HepG2 (cell line): ENCODE results near the gene SLC23A2. TPM values are rescaled to one million over a fixed set of nuclear protein-coding genes. Genes with fewer than 3 reads are reported as not detected.
A peak's percentile ranks its signal among the peaks of the same experiment; 100 is the strongest.

Experiments used
- FOXP1 ChIP-seq, 2 experiments: fragments of 450-650 bp in 1 of 2; IDR thresholded peaks; 2 replicates each; pipeline ENCODE4 v1.6.1; 2017 to 2018; ENCODE audit warnings: antibody characterized with exemption in 1 of 2
- HDAC2 ChIP-seq: sonication (generic); formaldehyde crosslinking; IDR thresholded peaks from 2 replicates; pipeline ENCODE4 v1.4.0; 2020; ENCODE audit warnings: missing genetic modification reagents
- HNF4A ChIP-seq: sonication (generic); formaldehyde crosslinking; IDR thresholded peaks from 2 replicates; pipeline ENCODE4 v1.4.0; 2020; ENCODE audit warnings: missing genetic modification reagents
- KDM5B ChIP-seq: sonication (generic); formaldehyde crosslinking; IDR thresholded peaks from 2 replicates; pipeline ENCODE4 v1.4.0; 2020; ENCODE audit warnings: missing genetic modification reagents, mild to moderate bottlenecking, borderline replicate concordance
- KLF6 ChIP-seq: IDR thresholded peaks from 2 replicates; pipeline ENCODE4 v1.8.0; 2016; ENCODE audit warnings: missing biosample characterization, missing genetic modification reagents
- NFIB ChIP-seq: sonication (generic); formaldehyde crosslinking; IDR thresholded peaks from 2 replicates; pipeline ENCODE4 v1.9.0; 2021; ENCODE audit warnings: missing genetic modification reagents, mild to moderate bottlenecking, borderline replicate concordance
- PLRG1 ChIP-seq: fragments of 450-650 bp; conservative IDR thresholded peaks from 2 replicates; pipeline ENCODE4 v1.6.1; 2016
- POLR2AphosphoS5 ChIP-seq: IDR thresholded peaks from 2 replicates; pipeline ENCODE4 v1.6.1; 2012; ENCODE audit warnings: low read depth, low read length
- ZBTB20 ChIP-seq: sonication (generic); formaldehyde crosslinking; IDR thresholded peaks from 2 replicates; pipeline ENCODE4 v1.8.1; 2023; ENCODE audit warnings: missing genetic modification reagents, low read depth, mild to moderate bottlenecking, borderline replicate concordance
- ZBTB7A ChIP-seq: sonication (generic); formaldehyde crosslinking; IDR thresholded peaks from 2 replicates; pipeline ENCODE4 v1.8.0; 2022; ENCODE audit warnings: mild to moderate bottlenecking, missing genetic modification reagents
- ZBTB8A ChIP-seq: sonication (generic); formaldehyde crosslinking; IDR thresholded peaks from 2 replicates; pipeline ENCODE4 v1.4.0; 2020; ENCODE audit warnings: mild to moderate bottlenecking, low read depth, missing genetic modification reagents, borderline replicate concordance
- ZFY ChIP-seq: sonication (generic); formaldehyde crosslinking; IDR thresholded peaks from 2 replicates; pipeline ENCODE4 v1.4.0; 2020; ENCODE audit warnings: missing genetic modification reagents
- ZMYM4 ChIP-seq: sonication (generic); formaldehyde crosslinking; IDR thresholded peaks from 2 replicates; pipeline ENCODE4 v1.8.1; 2023; ENCODE audit warnings: mild to moderate bottlenecking, missing genetic modification reagents
- ZNF138 ChIP-seq: sonication (generic); formaldehyde crosslinking; IDR thresholded peaks from 2 replicates; pipeline ENCODE4 v1.5.0; 2020; ENCODE audit warnings: mild to moderate bottlenecking, low read depth, missing genetic modification reagents
- ZNF33A ChIP-seq: sonication (generic); formaldehyde crosslinking; IDR thresholded peaks from 2 replicates; pipeline ENCODE4 v1.5.1; 2020; ENCODE audit warnings: missing genetic modification reagents, mild to moderate bottlenecking, moderate library complexity, borderline replicate concordance
- ZNF460 ChIP-seq: sonication (generic); formaldehyde crosslinking; IDR thresholded peaks from 2 replicates; pipeline ENCODE4 v1.5.1; 2020; ENCODE audit warnings: missing genetic modification reagents, mild to moderate bottlenecking, borderline replicate concordance
- ZNF468 ChIP-seq: sonication (generic); formaldehyde crosslinking; IDR thresholded peaks from 2 replicates; pipeline ENCODE4 v1.8.0; 2022; ENCODE audit warnings: mild to moderate bottlenecking, moderate library complexity, missing genetic modification reagents
- ZNF547 ChIP-seq: sonication (generic); formaldehyde crosslinking; IDR thresholded peaks from 2 replicates; pipeline ENCODE4 v1.5.1; 2020; ENCODE audit warnings: mild to moderate bottlenecking, missing genetic modification reagents
- ZNF605 ChIP-seq: sonication (generic); formaldehyde crosslinking; IDR thresholded peaks from 2 replicates; pipeline ENCODE4 v1.8.0; 2022; ENCODE audit warnings: mild to moderate bottlenecking, missing genetic modification reagents
- ZNF616 ChIP-seq: sonication (generic); formaldehyde crosslinking; IDR thresholded peaks from 2 replicates; pipeline ENCODE4 v1.5.0; 2020; ENCODE audit warnings: low read depth, mild to moderate bottlenecking, missing genetic modification reagents
- ZNF792 ChIP-seq: IDR thresholded peaks from 2 replicates; pipeline ENCODE4 v1.6.1; 2016
- polyA plus RNA-seq, 8 experiments: library from polyadenylated mRNA; depleted of rRNA in 3 of 8; stranded (reverse) in 7 of 8; unstranded in 1 of 8; fragments of >200 nt; fragmentation: Illumina TruSeq in 4 of 8; extraction: Trizol in 4 of 8; gene quantifications; 2 replicates each; pipeline versions ENCODE4 v1.2.1 to v1.2.3, GENCODE V29; 2011 to 2016; ENCODE audit warnings: low read depth in 4 of 8, missing spikeins in 1 of 8, mixed read lengths in 1 of 8; ENCODE audit not compliant: insufficient read depth in 1 of 8
- total RNA-seq, 5 experiments: library from RNA; depleted of rRNA; stranded (reverse); fragments of >200 nt; fragmentation: Illumina TruSeq; extraction: Trizol; gene quantifications; 2 replicates each; pipeline ENCODE4 v1.2.3, GENCODE V29; 2016; ENCODE audit warnings: low read depth in 1 of 5
- TF ChIP-seq, protein P1 (sequence below): sonication (generic); formaldehyde crosslinking; IDR thresholded peaks from 2 replicates; pipeline ENCODE4 v1.5.0; 2020; ENCODE audit warnings: missing genetic modification reagents, mild to moderate bottlenecking, borderline replicate concordance
- TF ChIP-seq, protein P2 (sequence below): sonication (generic); formaldehyde crosslinking; IDR thresholded peaks from 2 replicates; pipeline ENCODE4 v1.5.0; 2020; ENCODE audit warnings: mild to moderate bottlenecking, missing genetic modification reagents

SLC23A2 gene
- total and polyA plus RNA-seq, 2 of the 13 experiments (the other 11 are each of a cell fraction or from before 2014, with no cell fraction given): 42.2 to 51.2 TPM

DNA sequence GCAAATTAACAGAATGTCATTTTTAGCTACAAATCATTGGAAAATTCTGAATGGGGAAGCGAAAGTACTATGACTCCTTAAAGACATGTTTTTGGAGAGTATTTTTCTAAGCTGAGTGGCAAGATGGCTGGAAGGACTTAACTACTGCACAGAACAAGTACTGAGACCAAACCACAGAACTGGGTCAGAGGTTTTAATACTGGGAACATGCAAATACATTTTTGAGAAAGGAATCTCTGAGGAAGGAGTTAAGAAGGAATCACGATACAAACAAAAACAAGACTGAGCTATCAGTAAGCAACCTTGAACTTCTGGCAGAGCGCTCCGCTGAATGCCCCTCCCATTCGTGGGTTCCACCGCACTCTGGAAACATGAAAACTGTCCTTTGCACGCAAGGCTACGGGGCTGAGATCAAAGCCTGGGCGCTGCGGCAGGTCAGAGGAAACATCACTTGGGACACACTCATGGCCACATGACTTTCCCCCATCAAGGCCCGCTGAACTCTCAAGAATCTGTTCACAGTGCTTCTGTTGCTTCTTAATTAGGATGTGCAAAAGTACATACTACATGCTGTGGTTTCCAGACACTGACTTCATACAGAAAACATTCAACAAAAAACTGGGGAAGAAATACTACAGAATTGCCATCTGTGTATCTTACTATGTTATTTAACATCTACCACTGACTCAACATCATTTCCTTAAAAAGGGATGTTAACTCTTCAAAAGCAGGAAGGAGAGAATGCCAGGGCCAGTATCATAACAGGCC is 27.8 kb downstream of the SLC23A2 start (continued):
- TF ChIP-seq ZNF33A (CRISPR knock-in tag): peak; percentile 94; the same call in 1 of the 2 replicates
- TF ChIP-seq ZFY (CRISPR knock-in tag): peak; percentile 55; the same call in 1 of the 2 replicates
- peak; percentile 96; the same call in 1 of the 2 replicates for TF ChIP-seq ZBTB20 (CRISPR knock-in tag)
- TF ChIP-seq, protein P1, sequence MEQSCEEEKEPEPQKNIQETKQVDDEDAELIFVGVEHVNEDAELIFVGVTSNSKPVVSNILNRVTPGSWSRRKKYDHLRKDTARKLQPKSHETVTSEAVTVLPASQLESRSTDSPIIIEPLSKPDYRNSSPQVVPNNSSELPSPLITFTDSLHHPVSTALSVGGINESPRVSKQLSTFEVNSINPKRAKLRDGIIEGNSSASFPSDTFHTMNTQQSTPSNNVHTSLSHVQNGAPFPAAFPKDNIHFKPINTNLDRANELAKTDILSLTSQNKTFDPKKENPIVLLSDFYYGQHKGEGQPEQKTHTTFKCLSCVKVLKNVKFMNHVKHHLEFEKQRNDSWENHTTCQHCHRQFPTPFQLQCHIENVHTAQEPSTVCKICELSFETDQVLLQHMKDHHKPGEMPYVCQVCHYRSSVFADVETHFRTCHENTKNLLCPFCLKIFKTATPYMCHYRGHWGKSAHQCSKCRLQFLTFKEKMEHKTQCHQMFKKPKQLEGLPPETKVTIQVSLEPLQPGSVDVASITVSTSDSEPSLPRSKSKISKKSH: no peak; the same call in 1 of the 2 replicates
- no peak for TF ChIP-seq FOXP1 (IDR thresholded peaks at IDR 0.05)
- TF ChIP-seq FOXP1 (CRISPR knock-in tag; IDR thresholded peaks at IDR 0.05): peak; percentile 98
- peak; percentile 99 for TF ChIP-seq HNF4A (CRISPR knock-in tag)
- peak; percentile 97 for TF ChIP-seq ZNF792 (CRISPR knock-in tag)
- peak; percentile 78; the same call in 1 of the 2 replicates for TF ChIP-seq KLF6 (CRISPR knock-in tag)
- 0 out of 2 replicates have a peak, but pooled peaks have one; percentile 75 for TF ChIP-seq ZNF547
- no peak for TF ChIP-seq POLR2AphosphoS5
- TF ChIP-seq NFIB (CRISPR knock-in tag): no peak
- TF ChIP-seq, protein P2, sequence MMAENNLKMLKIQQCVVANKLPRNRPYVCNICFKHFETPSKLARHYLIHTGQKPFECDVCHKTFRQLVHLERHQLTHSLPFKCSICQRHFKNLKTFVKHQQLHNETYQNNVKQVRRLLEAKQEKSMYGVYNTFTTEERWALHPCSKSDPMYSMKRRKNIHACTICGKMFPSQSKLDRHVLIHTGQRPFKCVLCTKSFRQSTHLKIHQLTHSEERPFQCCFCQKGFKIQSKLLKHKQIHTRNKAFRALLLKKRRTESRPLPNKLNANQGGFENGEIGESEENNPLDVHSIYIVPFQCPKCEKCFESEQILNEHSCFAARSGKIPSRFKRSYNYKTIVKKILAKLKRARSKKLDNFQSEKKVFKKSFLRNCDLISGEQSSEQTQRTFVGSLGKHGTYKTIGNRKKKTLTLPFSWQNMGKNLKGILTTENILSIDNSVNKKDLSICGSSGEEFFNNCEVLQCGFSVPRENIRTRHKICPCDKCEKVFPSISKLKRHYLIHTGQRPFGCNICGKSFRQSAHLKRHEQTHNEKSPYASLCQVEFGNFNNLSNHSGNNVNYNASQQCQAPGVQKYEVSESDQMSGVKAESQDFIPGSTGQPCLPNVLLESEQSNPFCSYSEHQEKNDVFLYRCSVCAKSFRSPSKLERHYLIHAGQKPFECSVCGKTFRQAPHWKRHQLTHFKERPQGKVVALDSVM (CRISPR knock-in tag): peak; percentile 59
- no peak for TF ChIP-seq PLRG1
- TF ChIP-seq ZBTB7A: no peak
- TF ChIP-seq HDAC2 (CRISPR knock-in tag): peak; percentile 100
- 0 out of 2 replicates have a peak, but pooled peaks have one; percentile 52 for TF ChIP-seq ZNF138 (CRISPR knock-in tag)
- no peak for TF ChIP-seq ZNF616 (CRISPR knock-in tag)
- peak; percentile 72; the same call in 1 of the 2 replicates for TF ChIP-seq KDM5B (CRISPR knock-in tag)
- TF ChIP-seq ZNF605 (CRISPR knock-in tag): peak; percentile 71; the same call in 1 of the 2 replicates
- no peak for TF ChIP-seq ZNF468
- peak; percentile 48; the same call in 1 of the 2 replicates for TF ChIP-seq ZNF460 (CRISPR knock-in tag)
- TF ChIP-seq ZMYM4: peak; percentile 97
- peak; percentile 79; the same call in 1 of the 2 replicates for TF ChIP-seq ZBTB8A
